Measurements from ENCODE around the gene ENPP1.

ENPP1 gene

DNA sequence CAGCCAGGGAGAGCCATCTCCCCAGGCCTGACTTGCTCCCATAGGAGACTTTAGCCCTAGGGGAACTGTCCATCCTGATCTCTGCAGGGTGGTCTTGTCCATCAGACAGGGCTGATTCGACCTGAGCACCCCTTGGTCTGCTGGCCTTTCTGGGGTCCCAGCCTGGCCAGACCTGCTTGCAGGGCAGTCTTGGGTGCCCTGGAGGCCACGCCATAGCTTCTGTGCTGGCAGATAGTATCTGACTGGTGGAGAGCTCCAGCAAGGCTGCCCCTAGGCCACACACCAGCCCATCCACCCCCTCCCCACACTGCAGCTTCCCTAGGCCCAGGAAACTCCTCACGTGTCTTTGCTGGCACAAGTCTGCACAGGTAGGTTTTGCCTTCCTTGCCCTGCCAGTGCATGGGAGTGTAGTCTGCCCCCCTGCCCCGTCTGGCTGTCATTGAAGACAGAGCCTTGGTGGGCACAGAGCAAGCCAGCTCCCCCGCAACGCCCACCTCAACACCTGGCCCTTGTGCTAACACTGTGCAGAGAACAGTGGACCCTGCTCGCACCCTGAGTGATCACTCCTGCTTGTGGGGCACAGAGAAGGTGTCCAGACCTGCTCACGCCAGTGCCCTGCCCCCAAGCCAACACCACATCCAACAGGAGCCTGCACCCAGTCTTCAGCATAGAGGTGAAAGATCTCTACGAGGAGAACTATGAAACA, 111.0 kb downstream of the ENPP1 start:
- H3K9me3 ChIP-seq (ENCODE audit: control insufficient read depth in 2 of 2, low read length in 2 of 2) = peaks cover 1 to 3% of the 10 kb centered on the region in 2 donors
- H3K36me3 ChIP-seq (ENCODE audit: control insufficient read depth in 2 of 2, insufficient read depth in 2 of 2, low read length in 2 of 2) = no peaks in the 10 kb centered on the region
- no peak overlapping the region for H3K27ac ChIP-seq (ENCODE audit: low read depth in 2 of 2, low read length in 2 of 2)
- no peaks in the 10 kb centered on the region for H3K4me1 ChIP-seq (ENCODE audit: control insufficient read depth in 2 of 2, insufficient read depth in 2 of 2, low read length in 2 of 2)
- H3K9ac ChIP-seq (ENCODE audit: low read depth in 1 of 2, low read length in 2 of 2) = no peak overlapping the region
- no peaks in the 10 kb centered on the region for H3K27me3 ChIP-seq (ENCODE audit: control insufficient read depth in 2 of 2, insufficient read depth in 2 of 2, low read length in 2 of 2)
- no peak overlapping the region for H3K4me3 ChIP-seq (ENCODE audit: low read length in 2 of 2)

GRCh38 chr6:131920656-131921055, 112.8 kb downstream of the ENPP1 start:
- no peaks in the 10 kb centered on the region for H3K27me3 ChIP-seq (ENCODE audit: control insufficient read depth in 2 of 2, insufficient read depth in 2 of 2, low read length in 2 of 2)

DNA sequence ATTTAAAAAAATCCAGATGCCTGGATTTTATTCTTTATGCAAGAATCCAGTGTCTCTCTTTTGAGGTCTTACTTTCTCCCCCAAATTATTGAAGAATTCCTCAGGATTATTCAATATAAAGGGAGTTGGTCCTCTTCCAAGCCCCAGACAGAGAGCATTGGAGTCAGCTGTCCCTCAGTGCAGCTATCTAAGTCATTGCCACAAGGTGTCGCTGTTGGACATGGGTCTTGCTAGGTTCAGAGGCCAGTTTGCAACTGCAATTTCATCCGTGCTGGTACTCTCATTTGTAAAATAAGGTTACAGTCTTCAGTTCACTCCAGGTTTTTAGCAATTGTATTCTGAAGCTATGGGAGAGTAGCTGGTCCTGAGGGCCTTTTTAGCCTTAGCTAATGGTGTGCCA, 115.5 kb downstream of the ENPP1 start:
- H3K4me1 ChIP-seq (ENCODE audit: control insufficient read depth in 2 of 2, insufficient read depth in 2 of 2, low read length in 2 of 2) = no peaks in the 10 kb centered on the region
- no peaks in the 10 kb centered on the region for H3K27me3 ChIP-seq (ENCODE audit: control insufficient read depth in 2 of 2, insufficient read depth in 2 of 2, low read length in 2 of 2)
- no peaks in the 10 kb centered on the region for H3K36me3 ChIP-seq (ENCODE audit: control insufficient read depth in 2 of 2, insufficient read depth in 2 of 2, low read length in 2 of 2)
- H3K9ac ChIP-seq (ENCODE audit: low read depth in 1 of 2, low read length in 2 of 2) = no peak overlapping the region
- peaks cover 2 to 3% of the 10 kb centered on the region in 2 donors for H3K9me3 ChIP-seq (ENCODE audit: control insufficient read depth in 2 of 2, low read length in 2 of 2)
- H3K4me3 ChIP-seq (ENCODE audit: low read length in 2 of 2) = no peak overlapping the region
- H3K27ac ChIP-seq (ENCODE audit: low read depth in 2 of 2, low read length in 2 of 2) = no peak overlapping the region

More at GRCh38 chr6:131920656-131921055, 112.8 kb downstream of the ENPP1 start:
- H3K9ac ChIP-seq (ENCODE audit: low read depth in 1 of 2, low read length in 2 of 2) = no peak overlapping the region
- no peak overlapping the region for H3K27ac ChIP-seq (ENCODE audit: low read depth in 2 of 2, low read length in 2 of 2)
- H3K4me1 ChIP-seq (ENCODE audit: control insufficient read depth in 2 of 2, insufficient read depth in 2 of 2, low read length in 2 of 2) = no peaks in the 10 kb centered on the region
- H3K4me3 ChIP-seq (ENCODE audit: low read length in 2 of 2) = no peak overlapping the region
- peaks cover 2 to 3% of the 10 kb centered on the region in 2 donors for H3K9me3 ChIP-seq (ENCODE audit: control insufficient read depth in 2 of 2, low read length in 2 of 2)
- H3K36me3 ChIP-seq (ENCODE audit: control insufficient read depth in 2 of 2, insufficient read depth in 2 of 2, low read length in 2 of 2) = no peaks in the 10 kb centered on the region

DNA sequence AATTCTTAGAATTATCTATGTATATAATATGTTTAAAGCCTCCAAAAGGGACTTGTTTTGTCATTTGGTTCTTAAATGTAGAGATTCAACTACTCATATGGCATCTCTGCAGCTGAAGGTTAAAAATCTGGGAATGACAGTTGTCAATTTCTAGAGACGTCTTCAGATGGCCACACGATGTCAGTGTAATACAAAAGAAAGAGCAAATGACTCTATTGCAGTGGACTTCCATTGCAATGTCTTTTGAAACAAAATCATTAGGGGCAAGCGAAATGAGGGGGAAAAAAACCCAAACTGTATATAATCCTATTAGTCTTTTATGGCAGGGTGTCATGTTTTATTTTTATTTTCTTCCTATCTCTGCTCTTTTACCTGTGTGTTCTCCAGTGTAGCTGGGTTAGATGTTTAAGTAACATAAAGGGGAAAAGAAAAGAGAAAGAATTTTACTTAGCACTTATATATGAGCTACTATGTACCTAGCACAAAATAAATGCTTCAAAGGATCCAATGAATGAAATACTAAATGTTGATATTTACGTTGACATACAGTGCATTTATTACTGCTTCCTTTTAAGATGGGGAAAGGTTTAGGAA, 117.2 kb downstream of the ENPP1 start:
- H3K27me3 ChIP-seq (ENCODE audit: control insufficient read depth in 2 of 2, insufficient read depth in 2 of 2, low read length in 2 of 2) = no peaks in the 10 kb centered on the region
- no peak overlapping the region for H3K27ac ChIP-seq (ENCODE audit: low read depth in 2 of 2, low read length in 2 of 2)
- no peaks in the 10 kb centered on the region for H3K4me1 ChIP-seq (ENCODE audit: control insufficient read depth in 2 of 2, insufficient read depth in 2 of 2, low read length in 2 of 2)
- no peaks in the 10 kb centered on the region for H3K36me3 ChIP-seq (ENCODE audit: control insufficient read depth in 2 of 2, insufficient read depth in 2 of 2, low read length in 2 of 2)
- no peak overlapping the region for H3K9ac ChIP-seq (ENCODE audit: low read depth in 1 of 2, low read length in 2 of 2)
- peaks cover 2 to 3% of the 10 kb centered on the region in 2 donors for H3K9me3 ChIP-seq (ENCODE audit: control insufficient read depth in 2 of 2, low read length in 2 of 2)
- no peak overlapping the region for H3K4me3 ChIP-seq (ENCODE audit: low read length in 2 of 2)

DNA sequence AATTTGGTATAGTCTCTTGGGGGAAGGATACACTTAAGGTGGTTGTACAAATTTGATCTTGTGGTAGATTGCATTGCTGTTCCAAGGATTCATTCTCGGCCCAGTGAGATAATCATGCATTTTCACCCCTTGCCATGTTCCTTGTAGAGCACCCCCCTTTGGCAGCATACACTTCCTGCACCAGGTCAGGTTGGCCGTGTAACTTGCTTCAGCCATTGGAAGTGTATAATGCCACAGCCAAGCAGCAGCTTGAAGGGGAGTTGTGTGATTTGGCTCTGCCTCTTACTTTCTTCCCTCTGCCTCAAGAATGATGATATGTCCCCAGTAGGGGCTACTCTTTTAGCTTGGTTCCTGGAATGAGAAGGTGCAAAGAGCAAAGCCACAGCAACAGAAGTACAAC, 121.4 kb downstream of the ENPP1 start:
- Histone ChIP-seq H3K27me3 (ENCODE audit: control insufficient read depth in 2 of 2, insufficient read depth in 2 of 2, low read length in 2 of 2) (no peaks in the 10 kb centered on the region), H3K9me3 (ENCODE audit: control insufficient read depth in 2 of 2, low read length in 2 of 2) (no peaks in the 10 kb centered on the region), H3K4me3 (ENCODE audit: low read length in 2 of 2) (no peak overlapping the region), H3K9ac (ENCODE audit: low read depth in 1 of 2, low read length in 2 of 2) (no peak overlapping the region), H3K36me3 (ENCODE audit: control insufficient read depth in 2 of 2, insufficient read depth in 2 of 2, low read length in 2 of 2) (no peaks in the 10 kb centered on the region), H3K27ac (ENCODE audit: low read depth in 2 of 2, low read length in 2 of 2) (no peak overlapping the region), H3K4me1 (ENCODE audit: control insufficient read depth in 2 of 2, insufficient read depth in 2 of 2, low read length in 2 of 2) (no peaks in the 10 kb centered on the region)

- H3K9ac ChIP-seq (ENCODE audit: low read depth in 1 of 2, low read length in 2 of 2) = no peak overlapping the region
- H3K9me3 ChIP-seq (ENCODE audit: control insufficient read depth in 2 of 2, low read length in 2 of 2) = no peaks in the 10 kb centered on the region
- no peak overlapping the region for H3K4me3 ChIP-seq (ENCODE audit: low read length in 2 of 2)
- no peaks in the 10 kb centered on the region for H3K36me3 ChIP-seq (ENCODE audit: control insufficient read depth in 2 of 2, insufficient read depth in 2 of 2, low read length in 2 of 2)
- no peaks in the 10 kb centered on the region for H3K4me1 ChIP-seq (ENCODE audit: control insufficient read depth in 2 of 2, insufficient read depth in 2 of 2, low read length in 2 of 2)
- no peaks in the 10 kb centered on the region for H3K27me3 ChIP-seq (ENCODE audit: control insufficient read depth in 2 of 2, insufficient read depth in 2 of 2, low read length in 2 of 2)
- no peak overlapping the region for H3K27ac ChIP-seq (ENCODE audit: low read depth in 2 of 2, low read length in 2 of 2)
These were observed 122.2 kb downstream of the ENPP1 start for GRCh38 chr6:131929976-131930375.

DNA sequence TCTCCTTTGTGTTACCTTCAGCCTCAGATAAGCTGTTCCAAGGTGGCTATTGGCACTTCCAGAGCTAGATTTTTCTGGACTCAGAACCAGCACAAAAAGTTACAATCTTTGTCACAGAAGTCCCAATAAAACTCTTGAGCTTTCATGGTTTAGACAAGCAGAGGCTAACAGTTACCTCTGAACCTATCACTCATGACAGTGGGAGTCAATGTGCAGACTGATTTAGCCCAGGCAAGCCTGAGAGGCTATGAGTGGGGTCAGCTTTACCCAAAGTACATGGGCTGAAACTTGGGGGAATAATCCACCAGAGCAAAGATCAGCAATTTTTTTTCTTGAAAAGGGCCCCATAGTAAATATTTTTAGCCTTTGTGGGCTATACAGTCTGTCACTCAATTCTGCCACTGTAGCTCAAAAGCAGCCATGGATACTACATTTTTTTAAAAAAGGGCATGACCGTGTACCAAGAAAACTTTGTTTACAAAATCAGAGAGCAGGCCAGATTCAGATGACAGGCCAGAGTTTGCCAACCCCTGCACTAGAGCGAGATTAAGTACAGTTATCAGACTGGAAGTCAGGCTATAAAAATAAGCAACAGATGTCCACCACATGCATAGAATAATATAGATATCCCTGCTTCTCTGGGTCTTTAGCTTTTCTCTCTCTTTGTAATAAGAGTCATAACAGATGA, 123.4 kb downstream of the ENPP1 start:
- no peaks in the 10 kb centered on the region for H3K27me3 ChIP-seq (ENCODE audit: control insufficient read depth in 2 of 2, insufficient read depth in 2 of 2, low read length in 2 of 2)
- no peaks in the 10 kb centered on the region for H3K4me1 ChIP-seq (ENCODE audit: control insufficient read depth in 2 of 2, insufficient read depth in 2 of 2, low read length in 2 of 2)
- H3K36me3 ChIP-seq (ENCODE audit: control insufficient read depth in 2 of 2, insufficient read depth in 2 of 2, low read length in 2 of 2) = no peaks in the 10 kb centered on the region
- no peak overlapping the region for H3K9ac ChIP-seq (ENCODE audit: low read depth in 1 of 2, low read length in 2 of 2)
- no peak overlapping the region for H3K4me3 ChIP-seq (ENCODE audit: low read length in 2 of 2)
- no peaks in the 10 kb centered on the region for H3K9me3 ChIP-seq (ENCODE audit: control insufficient read depth in 2 of 2, low read length in 2 of 2)
- H3K27ac ChIP-seq (ENCODE audit: low read depth in 2 of 2, low read length in 2 of 2) = no peak overlapping the region

GRCh38 chr6:131936156-131936555, 128.3 kb downstream of the ENPP1 start:
- Histone ChIP-seq H3K36me3 (ENCODE audit: control insufficient read depth in 2 of 2, insufficient read depth in 2 of 2, low read length in 2 of 2) (no peaks in the 10 kb centered on the region), H3K4me1 (ENCODE audit: control insufficient read depth in 2 of 2, insufficient read depth in 2 of 2, low read length in 2 of 2) (no peaks in the 10 kb centered on the region), H3K4me3 (ENCODE audit: low read length in 2 of 2) (no peak overlapping the region), H3K9me3 (ENCODE audit: control insufficient read depth in 2 of 2, low read length in 2 of 2) (no peaks in the 10 kb centered on the region), H3K27me3 (ENCODE audit: control insufficient read depth in 2 of 2, insufficient read depth in 2 of 2, low read length in 2 of 2) (no peaks in the 10 kb centered on the region), H3K27ac (ENCODE audit: low read depth in 2 of 2, low read length in 2 of 2) (no peak overlapping the region), H3K9ac (ENCODE audit: low read depth in 1 of 2, low read length in 2 of 2) (no peak overlapping the region)

- Histone ChIP-seq H3K4me3 (ENCODE audit: low read length in 2 of 2) (no peak overlapping the region), H3K4me1 (ENCODE audit: control insufficient read depth in 2 of 2, insufficient read depth in 2 of 2, low read length in 2 of 2) (no peaks in the 10 kb centered on the region), H3K36me3 (ENCODE audit: control insufficient read depth in 2 of 2, insufficient read depth in 2 of 2, low read length in 2 of 2) (no peaks in the 10 kb centered on the region), H3K9me3 (ENCODE audit: control insufficient read depth in 2 of 2, low read length in 2 of 2) (no peaks in the 10 kb centered on the region), H3K27me3 (ENCODE audit: control insufficient read depth in 2 of 2, insufficient read depth in 2 of 2, low read length in 2 of 2) (no peaks in the 10 kb centered on the region), H3K9ac (ENCODE audit: low read depth in 1 of 2, low read length in 2 of 2) (no peak overlapping the region), H3K27ac (ENCODE audit: low read depth in 2 of 2, low read length in 2 of 2) (no peak overlapping the region)
These were observed 129.4 kb downstream of the ENPP1 start for GRCh38 chr6:131937226-131937625.
